KMS-11 (cell line): Measurements from ENCODE around the gene PEAR1.

Source experiments
- H2AFZ ChIP-seq: fragments of 200-600 bp; sonication (generic); 2 replicates; pipeline ENCODE4 v1.6.1; 2016; ENCODE audit warnings: antibody characterized with exemption, mixed run types, low read depth
- H3K27ac ChIP-seq: fragments of 200-600 bp; sonication (generic); 2 replicates; pipeline ENCODE4 v1.6.1; 2016; ENCODE audit warnings: mild to moderate bottlenecking, mixed run types
- H3K27me3 ChIP-seq: fragments of 200-600 bp; sonication (generic); 2 replicates; pipeline ENCODE4 v1.6.1; 2017; ENCODE audit warnings: mild to moderate bottlenecking, low read depth, mixed run types, moderate library complexity; ENCODE audit not compliant: insufficient read depth
- H3K36me3 ChIP-seq: fragments of 200-600 bp; sonication (generic); 2 replicates; pipeline ENCODE4 v1.6.1; 2017; ENCODE audit warnings: mild to moderate bottlenecking, mixed run types; ENCODE audit not compliant: insufficient read depth
- H3K4me1 ChIP-seq: fragments of 200-600 bp; sonication (generic); 2 replicates; pipeline ENCODE4 v1.6.1; 2016; ENCODE audit warnings: mild to moderate bottlenecking, low read depth, mixed run types; ENCODE audit not compliant: poor library complexity, severe bottlenecking
- H3K4me2 ChIP-seq: fragments of 200-600 bp; sonication (generic); 2 replicates; pipeline ENCODE4 v1.7.0; 2016; ENCODE audit warnings: mild to moderate bottlenecking, mixed run types
- H3K4me3 ChIP-seq: fragments of 200-600 bp; sonication (generic); IDR thresholded peaks from 2 replicates; pipeline ENCODE4 v1.6.1; 2017; ENCODE audit warnings: low read depth, low read length, mixed read lengths; ENCODE audit not compliant: insufficient read depth
- H3K79me2 ChIP-seq: fragments of 200-600 bp; sonication (generic); 2 replicates; pipeline ENCODE4 v1.6.1; 2016; ENCODE audit warnings: low read depth, mixed run types; ENCODE audit not compliant: insufficient read depth
- H3K9ac ChIP-seq: fragments of 200-600 bp; sonication (generic); 2 replicates; pipeline ENCODE4 v1.6.1; 2016; ENCODE audit warnings: mild to moderate bottlenecking, mixed run types
- H4K20me1 ChIP-seq: fragments of 200-600 bp; sonication (generic); 2 replicates; pipeline ENCODE4 v1.6.1; 2016; ENCODE audit warnings: mild to moderate bottlenecking, mixed run types; ENCODE audit not compliant: insufficient read depth
- CTCF ChIP-seq: fragments of 200-600 bp; sonication (generic); conservative IDR thresholded peaks from 2 replicates; pipeline ENCODE4 v1.6.1; 2017; ENCODE audit warnings: low read depth, mild to moderate bottlenecking, antibody characterized with exemption, low read length, moderate library complexity, mixed read lengths

Gene PEAR1

GRCh38 chr1:156884560-156885184, 8.8 kb upstream of the PEAR1 start:
- H3K9ac ChIP-seq, result no peak overlapping the region
- H2AFZ ChIP-seq, result no peak overlapping the region
- TF ChIP-seq CTCF, result no peak
- peaks cover 10% of the 10 kb centered on the region for H3K4me1 ChIP-seq
- no peaks in the 10 kb centered on the region for H4K20me1 ChIP-seq
- H3K4me3 ChIP-seq, result no peak overlapping the region
- H3K27ac ChIP-seq, result no peak overlapping the region
- no peak overlapping the region for H3K4me2 ChIP-seq
- H3K27me3 ChIP-seq, result peaks cover 91% of the 10 kb centered on the region
- no peaks in the 10 kb centered on the region for H3K79me2 ChIP-seq
- H3K36me3 ChIP-seq, result no peaks in the 10 kb centered on the region

- Histone ChIP-seq H3K27ac (no peak overlapping the region), H3K9ac (no peak overlapping the region), H4K20me1 (no peaks in the 10 kb centered on the region), H2AFZ (no peak overlapping the region), H3K4me3 (no peak overlapping the region), H3K4me2 (no peak overlapping the region), H3K27me3 (peaks cover 86% of the 10 kb centered on the region), H3K36me3 (no peaks in the 10 kb centered on the region), H3K4me1 (peaks cover 8% of the 10 kb centered on the region), H3K79me2 (no peaks in the 10 kb centered on the region)
- no peak; the same call in 1 of the 2 replicates for TF ChIP-seq CTCF
Observed at GRCh38 chr1:156885314-156885713, 8.2 kb upstream of the PEAR1 start.

- no peak overlapping the region for H3K9ac ChIP-seq
- TF ChIP-seq CTCF, result no peak
Observed at GRCh38 chr1:156885880-156886355, 7.6 kb upstream of the PEAR1 start.

GRCh38 chr1:156886583-156887281, 6.8 kb upstream of the PEAR1 start:
- Histone ChIP-seq H3K9ac (no peak overlapping the region), H4K20me1 (no peaks in the 10 kb centered on the region), H3K4me3 (no peak overlapping the region), H3K4me2 (no peak overlapping the region), H3K27ac (no peak overlapping the region), H3K27me3 (peaks cover 85% of the 10 kb centered on the region), H3K36me3 (no peaks in the 10 kb centered on the region), H2AFZ (no peak overlapping the region), H3K79me2 (no peaks in the 10 kb centered on the region), H3K4me1 (no peaks in the 10 kb centered on the region)
- TF ChIP-seq CTCF, result no peak

More at GRCh38 chr1:156885880-156886355, 7.6 kb upstream of the PEAR1 start:
- Histone ChIP-seq H4K20me1 (no peaks in the 10 kb centered on the region), H3K79me2 (no peaks in the 10 kb centered on the region), H3K4me1 (peaks cover 2% of the 10 kb centered on the region), H3K4me2 (no peak overlapping the region), H2AFZ (no peak overlapping the region), H3K27ac (no peak overlapping the region), H3K27me3 (peaks cover 85% of the 10 kb centered on the region), H3K4me3 (no peak overlapping the region), H3K36me3 (no peaks in the 10 kb centered on the region)
